CD14-positive monocyte (primary cell): ENCODE measurements around the gene FRAS1. TPM values are rescaled to one million over a fixed set of nuclear protein-coding genes. Genes with fewer than 3 reads are reported as not detected.

Experiments used
- DNase-seq, 3 donors: peaks; one replicate each; pipeline ENCODE4 v3.0.0-alpha.2; 2011 to 2022
- H2AFZ ChIP-seq: 2 replicates; pipeline ENCODE4 v1.6.0; 2012; ENCODE audit warnings: mild to moderate bottlenecking, low read depth, low read length, inconsistent platforms; ENCODE audit not compliant: insufficient read depth, poor library complexity, severe bottlenecking
- H3K27ac ChIP-seq, 2 donors: 1 replicate in 1 of 2; 2 replicates in 1 of 2; pipeline ENCODE4 v1.5.1; 2012 to 2013; ENCODE audit warnings: low read length in 2 of 2, control low read depth in 1 of 2, inconsistent platforms in 1 of 2, low read depth in 1 of 2, mild to moderate bottlenecking in 1 of 2
- H3K27me3 ChIP-seq, 2 donors: one replicate each; pipeline versions ENCODE4 v1.6.0 to v1.6.1; 2011 to 2013; ENCODE audit warnings: low read length in 2 of 2; ENCODE audit not compliant: control insufficient read depth in 2 of 2, insufficient read depth in 2 of 2
- H3K36me3 ChIP-seq, 2 donors: replicated peaks in 1 of 2; 1 replicate in 1 of 2; 2 replicates in 1 of 2; pipeline versions ENCODE4 v1.5.1 to v1.6.1; 2012 to 2013; ENCODE audit warnings: low read length in 2 of 2, control low read depth in 1 of 2, inconsistent platforms in 1 of 2, mild to moderate bottlenecking in 1 of 2; ENCODE audit not compliant: insufficient read depth in 2 of 2, control insufficient read depth in 1 of 2
- H3K4me1 ChIP-seq, 2 donors: 1 replicate in 1 of 2; 2 replicates in 1 of 2; pipeline versions ENCODE4 v1.5.1 to v1.6.1; 2012 to 2013; ENCODE audit warnings: low read length in 2 of 2, control low read depth in 1 of 2, inconsistent platforms in 1 of 2, mild to moderate bottlenecking in 1 of 2, moderate library complexity in 1 of 2; ENCODE audit not compliant: insufficient read depth in 2 of 2, control insufficient read depth in 1 of 2
- H3K4me2 ChIP-seq: replicated peaks from 2 replicates; pipeline ENCODE3; 2012; ENCODE audit warnings: low read length, moderate library complexity, mild to moderate bottlenecking; ENCODE audit not compliant: poor library complexity, severe bottlenecking; ENCODE audit errors: extremely low read depth
- H3K4me3 ChIP-seq, 3 experiments: fragments of 200-600 bp in 1 of 3; sonication (generic) in 1 of 3; replicated peaks in 1 of 3; 1 replicate in 2 of 3; 2 replicates in 1 of 3; pipeline ENCODE4 v1.5.1; 2011 to 2013; ENCODE audit warnings: low read length in 3 of 3, mild to moderate bottlenecking in 3 of 3, control low read depth in 2 of 3, low read depth in 2 of 3, inconsistent platforms in 1 of 3, moderate library complexity in 1 of 3
- H3K79me2 ChIP-seq: 2 replicates; pipeline ENCODE4 v1.6.0; 2012; ENCODE audit warnings: mild to moderate bottlenecking, control low read depth, inconsistent platforms, low read length, moderate library complexity; ENCODE audit not compliant: insufficient read depth
- H3K9ac ChIP-seq: 2 replicates; pipeline ENCODE4 v1.6.0; 2017; ENCODE audit warnings: low read length, mild to moderate bottlenecking; ENCODE audit not compliant: insufficient read depth, poor library complexity, severe bottlenecking
- H3K9me3 ChIP-seq, 2 donors: replicated peaks in 1 of 2; 1 replicate in 1 of 2; 2 replicates in 1 of 2; pipeline versions ENCODE4 v1.5.1 to v1.6.1; 2012 to 2013; ENCODE audit warnings: low read length in 2 of 2, control low read depth in 1 of 2; ENCODE audit not compliant: control insufficient read depth in 1 of 2, insufficient read depth in 1 of 2
- H4K20me1 ChIP-seq: 2 replicates; pipeline ENCODE4 v1.6.0; 2012; ENCODE audit warnings: mild to moderate bottlenecking, low read length, control low read depth, moderate library complexity; ENCODE audit not compliant: insufficient read depth
- H3K27ac Mint-ChIP-seq, 7 donors: one replicate each; pipeline ENCODE4 v1.8.0; 2020; ENCODE audit warnings: mild to moderate bottlenecking in 7 of 7, mixed read lengths in 7 of 7, moderate library complexity in 6 of 7, inconsistent platforms in 2 of 7
- H3K27me3 Mint-ChIP-seq, 3 donors: one replicate each; pipeline ENCODE4 v1.8.0; 2021 to 2022; ENCODE audit warnings: low read depth in 3 of 3, mild to moderate bottlenecking in 3 of 3, mixed read lengths in 3 of 3, moderate library complexity in 3 of 3, inconsistent platforms in 1 of 3
- H3K36me3 Mint-ChIP-seq, 2 donors: one replicate each; pipeline ENCODE4 v1.8.0; 2020; ENCODE audit warnings: mixed read lengths in 2 of 2, inconsistent platforms in 1 of 2, mild to moderate bottlenecking in 1 of 2
- H3K4me1 Mint-ChIP-seq: one replicate; pipeline ENCODE4 v1.8.0; 2020; ENCODE audit warnings: mild to moderate bottlenecking, mixed read lengths
- H3K4me3 Mint-ChIP-seq, 2 donors: one replicate each; pipeline ENCODE4 v1.8.0; 2020; ENCODE audit warnings: mild to moderate bottlenecking in 2 of 2, mixed read lengths in 2 of 2, moderate library complexity in 1 of 2
- H3K9me3 Mint-ChIP-seq, 7 donors: one replicate each; pipeline ENCODE4 v1.8.0; 2020 to 2022; ENCODE audit warnings: mixed read lengths in 7 of 7, mild to moderate bottlenecking in 6 of 7, moderate library complexity in 6 of 7, inconsistent platforms in 2 of 7
- CTCF ChIP-seq: fragments of 200-600 bp; IDR thresholded peaks from one replicate; pipeline ENCODE4 v1.8.0; 2022; ENCODE audit warnings: antibody characterized with exemption, mild to moderate bottlenecking
- WGBS: methylation state at CpG from one replicate; pipeline ENCODE4 v1.1.5; 2013; ENCODE audit warnings: missing lambda C conversion rate; ENCODE audit not compliant: insufficient coverage; 5-methylcytosine and 5-hydroxymethylcytosine counted together
- intact Hi-C, 2 donors: fragments of 100-400 bp; cut with micrococcal nuclease; formaldehyde crosslinking; loops; one replicate each; pipeline versions ENCODE4 v1.15.0 to v1.15.1; 2023
- polyA plus RNA-seq, 3 donors: library from polyadenylated mRNA; depleted of rRNA in 1 of 3; unstranded in 2 of 3; stranded (reverse) in 1 of 3; fragments of 300-500 nt in 2 of 3; fragments of >200 nt in 1 of 3; fragmentation: Illumina TruSeq in 2 of 3; gene quantifications; 1 replicate in 2 of 3; 2 replicates in 1 of 3; pipeline ENCODE4 v1.2.3, GENCODE V29; 2012 to 2021

The FRAS1 gene
- polyA plus RNA-seq, 3 donors, result not detected

GRCh38 chr4:78032446-78032845 lies 24.7 kb upstream of the FRAS1 start:
- Mint-ChIP-seq H3K27me3 (peaks cover 0 to 2% (median 0%) of the 10 kb centered on the region in 3 donors), H3K36me3 (no peaks in the 10 kb centered on the region), H3K27ac (no peak overlapping the region), H3K4me3 (no peak overlapping the region), H3K4me1 (no peaks in the 10 kb centered on the region), H3K9me3 (peaks cover 0 to 14% (median 4%) of the 10 kb centered on the region in 7 donors)
- Histone ChIP-seq H3K27me3 (no peaks in the 10 kb centered on the region), H3K9me3 (no peaks in the 10 kb centered on the region), H2AFZ (no peak overlapping the region), H4K20me1 (no peaks in the 10 kb centered on the region), H3K4me3 (no peak overlapping the region), H3K4me1 (no peaks in the 10 kb centered on the region), H3K9ac (no peak overlapping the region), H3K4me2 (no peak overlapping the region), H3K79me2 (no peaks in the 10 kb centered on the region), H3K36me3 (no peaks in the 10 kb centered on the region), H3K27ac (no peak overlapping the region)
- no peak for DNase-seq
- no peak for TF ChIP-seq CTCF
- intact Hi-C loops, result no loop called here

- H2AFZ ChIP-seq, result no peak overlapping the region
- no peaks in the 10 kb centered on the region for H3K36me3 ChIP-seq
- no peak overlapping the region for H3K4me2 ChIP-seq
- H3K27me3 ChIP-seq, result no peaks in the 10 kb centered on the region
- no peaks in the 10 kb centered on the region for H3K4me1 ChIP-seq
- no peaks in the 10 kb centered on the region for H3K79me2 ChIP-seq
- H3K4me3 Mint-ChIP-seq, result no peak overlapping the region
- H3K4me3 ChIP-seq, result no peak overlapping the region
- H3K27ac Mint-ChIP-seq, result no peak overlapping the region
- intact Hi-C loops, result no loop called here
- TF ChIP-seq CTCF, result no peak
- peaks cover 0 to 3% (median 0%) of the 10 kb centered on the region in 3 donors for H3K27me3 Mint-ChIP-seq
- H3K9ac ChIP-seq, result no peak overlapping the region
- no CpG with 5 or more reads among the region's 1 CpG for WGBS
- H3K36me3 Mint-ChIP-seq, result no peaks in the 10 kb centered on the region
- H3K9me3 ChIP-seq, result no peaks in the 10 kb centered on the region
- no peaks in the 10 kb centered on the region for H4K20me1 ChIP-seq
- no peaks in the 10 kb centered on the region for H3K4me1 Mint-ChIP-seq
- no peak for DNase-seq
- peaks cover 0 to 18% (median 4%) of the 10 kb centered on the region in 7 donors for H3K9me3 Mint-ChIP-seq
- no peak overlapping the region for H3K27ac ChIP-seq
Measured at GRCh38 chr4:78032929-78033328, 24.2 kb upstream of the FRAS1 start.
